Neural cell (in vitro differentiated cells): ENCODE measurements around the gene SLC26A2.

Experiments
- EP300 ChIP-seq: fragments of 450-650 bp; conservative IDR thresholded peaks from 2 replicates; pipeline ENCODE4 v1.6.1; 2014; ENCODE audit warnings: antibody characterized with exemption, mild to moderate bottlenecking, moderate library complexity; ENCODE audit not compliant: poor library complexity, severe bottlenecking
- EZH2 ChIP-seq: fragments of 200-600, 300-800 bp; shearing (Covaris generic), sonication (generic); IDR thresholded peaks from 2 replicates; pipeline ENCODE4 v1.6.1; 2014; ENCODE audit warnings: antibody characterized with exemption, low read length, borderline replicate concordance, mild to moderate bottlenecking; ENCODE audit not compliant: insufficient read depth, poor library complexity, severe bottlenecking
- POLR2AphosphoS5 ChIP-seq: IDR thresholded peaks from 2 replicates; pipeline ENCODE4 v1.6.1; 2012
- SMC3 ChIP-seq: fragments of 450-650 bp; conservative IDR thresholded peaks from 2 replicates; pipeline ENCODE4 v1.6.1; 2014; ENCODE audit warnings: antibody characterized with exemption, mild to moderate bottlenecking, moderate library complexity; ENCODE audit not compliant: poor library complexity
- TF ChIP-seq, protein P1 (sequence below): fragments of 450-650 bp; IDR thresholded peaks from 2 replicates; pipeline ENCODE4 v1.5.1; 2014; ENCODE audit warnings: antibody characterized with exemption, mild to moderate bottlenecking, moderate library complexity; ENCODE audit not compliant: poor library complexity, severe bottlenecking

DNA sequence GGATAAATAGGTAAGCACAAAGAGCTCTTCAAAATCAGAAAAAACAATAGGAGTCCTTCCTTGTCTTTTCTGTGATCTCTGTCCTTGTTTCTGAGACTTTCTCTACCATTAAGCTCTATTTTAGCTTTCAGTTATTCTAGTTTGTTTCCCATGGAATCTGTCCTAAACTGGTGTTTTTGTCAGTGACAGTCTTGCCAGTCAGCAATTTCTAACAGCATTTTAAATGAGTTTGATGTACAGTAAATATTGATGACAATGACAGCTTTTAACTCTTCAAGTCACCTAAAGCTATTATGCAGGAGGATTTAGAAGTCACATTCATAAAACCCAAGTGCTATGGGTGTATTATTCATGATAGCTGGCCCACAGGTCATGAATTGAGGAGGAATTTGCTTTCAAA, 21.9 kb downstream of the SLC26A2 start:
- no peak for TF ChIP-seq EP300
- no peak for TF ChIP-seq POLR2AphosphoS5
- no peak for TF ChIP-seq SMC3
- TF ChIP-seq, protein P1, sequence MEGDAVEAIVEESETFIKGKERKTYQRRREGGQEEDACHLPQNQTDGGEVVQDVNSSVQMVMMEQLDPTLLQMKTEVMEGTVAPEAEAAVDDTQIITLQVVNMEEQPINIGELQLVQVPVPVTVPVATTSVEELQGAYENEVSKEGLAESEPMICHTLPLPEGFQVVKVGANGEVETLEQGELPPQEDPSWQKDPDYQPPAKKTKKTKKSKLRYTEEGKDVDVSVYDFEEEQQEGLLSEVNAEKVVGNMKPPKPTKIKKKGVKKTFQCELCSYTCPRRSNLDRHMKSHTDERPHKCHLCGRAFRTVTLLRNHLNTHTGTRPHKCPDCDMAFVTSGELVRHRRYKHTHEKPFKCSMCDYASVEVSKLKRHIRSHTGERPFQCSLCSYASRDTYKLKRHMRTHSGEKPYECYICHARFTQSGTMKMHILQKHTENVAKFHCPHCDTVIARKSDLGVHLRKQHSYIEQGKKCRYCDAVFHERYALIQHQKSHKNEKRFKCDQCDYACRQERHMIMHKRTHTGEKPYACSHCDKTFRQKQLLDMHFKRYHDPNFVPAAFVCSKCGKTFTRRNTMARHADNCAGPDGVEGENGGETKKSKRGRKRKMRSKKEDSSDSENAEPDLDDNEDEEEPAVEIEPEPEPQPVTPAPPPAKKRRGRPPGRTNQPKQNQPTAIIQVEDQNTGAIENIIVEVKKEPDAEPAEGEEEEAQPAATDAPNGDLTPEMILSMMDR, result no peak
- TF ChIP-seq EZH2, result no peak
